ENCODE results near the gene TNIP3. TPM values are rescaled to one million over a fixed set of nuclear protein-coding genes. Genes with fewer than 3 reads are reported as not detected.

Gene TNIP3
- total and polyA plus RNA-seq, 3 experiments from 2014 or later = 7.0 to 15.7 (median 13.7) TPM

GRCh38 chr4:121198251-121198650 is 34.1 kb upstream of the TNIP3 start:
- peak overlapping the region in 4 of 8 donors; percentile 14 to 97 (median 47) for H3K27ac Mint-ChIP-seq

GRCh38 chr4:121195649-121196048 is 31.5 kb upstream of the TNIP3 start:
- Histone ChIP-seq H3K27me3 (ENCODE audit: insufficient read depth, low read length, poor library complexity, severe bottlenecking) (no peaks in the 10 kb centered on the region), H3K4me3 (ENCODE audit: low read length) (no peak overlapping the region), H3K36me3 (ENCODE audit: insufficient read depth, low read length) (no peaks in the 10 kb centered on the region), H3K27ac (ENCODE audit: low read depth, low read length) (no peak overlapping the region), H3K9me3 (ENCODE audit: low read length) (no peaks in the 10 kb centered on the region), H3K4me1 (ENCODE audit: insufficient read depth, low read length) (peaks cover 45% of the 10 kb centered on the region)
- no peak for DNase-seq
- H3K4me3 Mint-ChIP-seq = peak overlapping the region in 1 of 7 donors; percentile 28
- H3K4me1 Mint-ChIP-seq = peaks cover 52 to 79% (median 71%) of the 10 kb centered on the region in 3 donors
- ChIA-PET POLR2A (no interaction called here), CTCF (interaction anchor here (1.0 to 1.1 kb wide), 2 partner anchors 57 to 112 kb away, joined by 3 read pairs; no protein-coding TSS in a partner anchor)
- H3K27ac Mint-ChIP-seq = peak overlapping the region in 3 of 8 donors; percentile 30 to 79 (median 55)
- peaks cover 0 to 1% (median 0%) of the 10 kb centered on the region in 3 donors for H3K36me3 Mint-ChIP-seq
- H3K9me3 Mint-ChIP-seq = no peaks in the 10 kb centered on the region
- H3K27me3 Mint-ChIP-seq = no peaks in the 10 kb centered on the region

More at GRCh38 chr4:121198251-121198650, 34.1 kb upstream of the TNIP3 start:
- Mint-ChIP-seq H3K4me1 (peaks cover 36 to 67% (median 50%) of the 10 kb centered on the region in 3 donors), H3K36me3 (peaks cover 0 to 1% (median 0%) of the 10 kb centered on the region in 3 donors), H3K27me3 (no peaks in the 10 kb centered on the region), H3K9me3 (no peaks in the 10 kb centered on the region), H3K4me3 (no peak overlapping the region)
- DNase-seq = no peak
- Histone ChIP-seq H3K9me3 (ENCODE audit: low read length) (no peaks in the 10 kb centered on the region), H3K4me3 (ENCODE audit: low read length) (no peak overlapping the region), H3K27ac (ENCODE audit: low read depth, low read length) (no peak overlapping the region), H3K4me1 (ENCODE audit: insufficient read depth, low read length) (peaks cover 29% of the 10 kb centered on the region), H3K27me3 (ENCODE audit: insufficient read depth, low read length, poor library complexity, severe bottlenecking) (no peaks in the 10 kb centered on the region), H3K36me3 (ENCODE audit: insufficient read depth, low read length) (no peaks in the 10 kb centered on the region)
- CTCF ChIA-PET = interaction anchor here (0.8 to 3.7 kb wide), 7 partner anchors 7 to 110 kb away, joined by 4 to 30 read pairs (median 13); no protein-coding TSS in a partner anchor
- POLR2A ChIA-PET = interaction anchor here (0.8 kb wide), 1 partner anchor 106 kb away, joined by 3 read pairs; no protein-coding TSS in a partner anchor

- Mint-ChIP-seq H3K4me3 (peak overlapping the region; percentile 14 to 79 (median 69)), H3K4me1 (peaks cover 59 to 80% (median 77%) of the 10 kb centered on the region in 3 donors), H3K36me3 (no peaks in the 10 kb centered on the region), H3K27me3 (no peaks in the 10 kb centered on the region), H3K27ac (peak overlapping the region in 7 of 8 donors; percentile 43 to 90 (median 77)), H3K9me3 (no peaks in the 10 kb centered on the region)
- Histone ChIP-seq H3K36me3 (ENCODE audit: insufficient read depth, low read length) (no peaks in the 10 kb centered on the region), H3K27me3 (ENCODE audit: insufficient read depth, low read length, poor library complexity, severe bottlenecking) (no peaks in the 10 kb centered on the region), H3K4me1 (ENCODE audit: insufficient read depth, low read length) (peaks cover 55% of the 10 kb centered on the region), H3K4me3 (ENCODE audit: low read length) (peak overlapping the region; percentile 52), H3K9me3 (ENCODE audit: low read length) (no peaks in the 10 kb centered on the region), H3K27ac (ENCODE audit: low read depth, low read length) (no peak overlapping the region)
- CTCF ChIA-PET = interaction anchor here (0.7 to 5.1 kb wide), 33 partner anchors 8 to 1117 kb away, joined by 3 to 78 read pairs (median 5); no protein-coding TSS in a partner anchor
- DNase-seq = peak in 2 of 5 donors; percentile 37 to 38
- POLR2A ChIA-PET = interaction anchor here (0.6 to 1.1 kb wide), 4 partner anchors 10 to 65 kb away, joined by 3 to 4 read pairs (median 3); no protein-coding TSS in a partner anchor
These were observed 28.4 kb upstream of the TNIP3 start for GRCh38 chr4:121192480-121192879.

- H3K27ac Mint-ChIP-seq = peak overlapping the region; percentile 21 to 90 (median 74)
- H3K9me3 ChIP-seq (ENCODE audit: low read length) = no peaks in the 10 kb centered on the region
- H3K36me3 Mint-ChIP-seq = no peaks in the 10 kb centered on the region
- peak overlapping the region; percentile 14 to 79 (median 69) for H3K4me3 Mint-ChIP-seq
- H3K27me3 Mint-ChIP-seq = no peaks in the 10 kb centered on the region
- H3K27me3 ChIP-seq (ENCODE audit: insufficient read depth, low read length, poor library complexity, severe bottlenecking) = no peaks in the 10 kb centered on the region
- ChIA-PET POLR2A (interaction anchor here (0.6 to 1.1 kb wide), 3 partner anchors 9 to 65 kb away, joined by 3 to 4 read pairs (median 3); no protein-coding TSS in a partner anchor), CTCF (interaction anchor here (0.7 to 5.1 kb wide), 33 partner anchors 8 to 1117 kb away, joined by 3 to 78 read pairs (median 5); no protein-coding TSS in a partner anchor)
- H3K9me3 Mint-ChIP-seq = no peaks in the 10 kb centered on the region
- no peak overlapping the region for H3K27ac ChIP-seq (ENCODE audit: low read depth, low read length)
- DNase-seq = no peak
- H3K4me1 ChIP-seq (ENCODE audit: insufficient read depth, low read length) = peaks cover 60% of the 10 kb centered on the region
- no peaks in the 10 kb centered on the region for H3K36me3 ChIP-seq (ENCODE audit: insufficient read depth, low read length)
- H3K4me3 ChIP-seq (ENCODE audit: low read length) = peak overlapping the region; percentile 52
- peaks cover 62 to 85% (median 81%) of the 10 kb centered on the region in 3 donors for H3K4me1 Mint-ChIP-seq
These were observed 27.9 kb upstream of the TNIP3 start for GRCh38 chr4:121192013-121192412.

- Mint-ChIP-seq H3K36me3 (no peaks in the 10 kb centered on the region), H3K27ac (peak overlapping the region; percentile 26 to 89 (median 82)), H3K27me3 (no peaks in the 10 kb centered on the region), H3K4me3 (peak overlapping the region in 5 of 7 donors; percentile 13 to 85 (median 62)), H3K9me3 (no peaks in the 10 kb centered on the region), H3K4me1 (peaks cover 65 to 88% (median 85%) of the 10 kb centered on the region in 3 donors)
- no peak overlapping the region for H3K4me3 ChIP-seq (ENCODE audit: low read length)
- H3K27ac ChIP-seq (ENCODE audit: low read depth, low read length) = no peak overlapping the region
- H3K9me3 ChIP-seq (ENCODE audit: low read length) = no peaks in the 10 kb centered on the region
- no peaks in the 10 kb centered on the region for H3K36me3 ChIP-seq (ENCODE audit: insufficient read depth, low read length)
- POLR2A ChIA-PET = interaction anchor here (1.1 kb wide), 1 partner anchor 51 kb away, joined by 3 read pairs; no protein-coding TSS in a partner anchor
- H3K27me3 ChIP-seq (ENCODE audit: insufficient read depth, low read length, poor library complexity, severe bottlenecking) = no peaks in the 10 kb centered on the region
- DNase-seq = no peak
- CTCF ChIA-PET = interaction anchor here (1.0 to 5.1 kb wide), 12 partner anchors 8 to 1116 kb away, joined by 3 to 78 read pairs (median 16); no protein-coding TSS in a partner anchor
- H3K4me1 ChIP-seq (ENCODE audit: insufficient read depth, low read length) = peaks cover 61% of the 10 kb centered on the region
These were observed 27.2 kb upstream of the TNIP3 start for GRCh38 chr4:121191361-121191760.

GRCh38 chr4:121190389-121190788 is 26.3 kb upstream of the TNIP3 start:
- ChIA-PET CTCF (interaction anchor here (0.9 to 5.1 kb wide), 9 partner anchors 10 to 118 kb away, joined by 3 to 78 read pairs (median 17); no protein-coding TSS in a partner anchor), POLR2A (interaction anchor here (1.1 to 1.6 kb wide), 2 partner anchors 52 to 64 kb away, joined by 3 to 5 read pairs; no protein-coding TSS in a partner anchor)
- H3K36me3 Mint-ChIP-seq = no peaks in the 10 kb centered on the region
- no peaks in the 10 kb centered on the region for H3K27me3 Mint-ChIP-seq
- no peaks in the 10 kb centered on the region for H3K9me3 Mint-ChIP-seq
- no peaks in the 10 kb centered on the region for H3K27me3 ChIP-seq (ENCODE audit: insufficient read depth, low read length, poor library complexity, severe bottlenecking)
- peaks cover 68 to 91% (median 85%) of the 10 kb centered on the region in 3 donors for H3K4me1 Mint-ChIP-seq
- no peaks in the 10 kb centered on the region for H3K36me3 ChIP-seq (ENCODE audit: insufficient read depth, low read length)
- H3K27ac Mint-ChIP-seq = peak overlapping the region; percentile 80 to 95 (median 84)
- H3K4me3 Mint-ChIP-seq = peak overlapping the region in 6 of 7 donors; percentile 72 to 85 (median 82)
- DNase-seq = no peak
- peaks cover 61% of the 10 kb centered on the region for H3K4me1 ChIP-seq (ENCODE audit: insufficient read depth, low read length)
- no peak overlapping the region for H3K27ac ChIP-seq (ENCODE audit: low read depth, low read length)
- H3K9me3 ChIP-seq (ENCODE audit: low read length) = no peaks in the 10 kb centered on the region
- H3K4me3 ChIP-seq (ENCODE audit: low read length) = peak overlapping the region; percentile 32

GRCh38 chr4:121189326-121190215 is 25.4 kb upstream of the TNIP3 start:
- ChIA-PET POLR2A (interaction anchor here (1.6 kb wide), 1 partner anchor 65 kb away, joined by 5 read pairs; no protein-coding TSS in a partner anchor), CTCF (interaction anchor here (0.9 to 5.1 kb wide), 9 partner anchors 10 to 1030 kb away, joined by 3 to 78 read pairs (median 4); no protein-coding TSS in a partner anchor)
- Mint-ChIP-seq H3K27ac (peak overlapping the region; percentile 80 to 95 (median 84)), H3K9me3 (no peaks in the 10 kb centered on the region), H3K36me3 (peaks cover 0 to 3% (median 0%) of the 10 kb centered on the region in 3 donors), H3K4me3 (peak overlapping the region; percentile 18 to 85 (median 81)), H3K27me3 (no peaks in the 10 kb centered on the region), H3K4me1 (peaks cover 70 to 96% (median 88%) of the 10 kb centered on the region in 3 donors)
- peak; percentile 12 to 71 (median 57) for DNase-seq
- H3K9me3 ChIP-seq (ENCODE audit: low read length) = no peaks in the 10 kb centered on the region
- peak overlapping the region; percentile 17 for H3K27ac ChIP-seq (ENCODE audit: low read depth, low read length)
- H3K4me1 ChIP-seq (ENCODE audit: insufficient read depth, low read length) = peaks cover 61% of the 10 kb centered on the region
- H3K36me3 ChIP-seq (ENCODE audit: insufficient read depth, low read length) = no peaks in the 10 kb centered on the region
- no peaks in the 10 kb centered on the region for H3K27me3 ChIP-seq (ENCODE audit: insufficient read depth, low read length, poor library complexity, severe bottlenecking)
- peak overlapping the region; percentile 49 for H3K4me3 ChIP-seq (ENCODE audit: low read length)
